Heart right ventricle (tissue), 16 donors: ENCODE data around the gene PTRH1. TPM values are rescaled to one million over a fixed set of nuclear protein-coding genes. Genes with fewer than 3 reads are reported as not detected.

Experiments
- ATAC-seq, 8 donors: fragments of 200-7000 bp; cut with Tn5 transposase; one replicate each; pipeline ENCODE4 v1.9.1; 2020; ENCODE audit warnings: mild to moderate bottlenecking in 8 of 8, moderate library complexity in 8 of 8, moderate number of reproducible peaks in 1 of 8
- DNase-seq, 2 donors: peaks; one replicate each; pipeline ENCODE4 v3.0.0-alpha.2; 2020
- H3K27ac ChIP-seq, 10 donors: fragments of 200-600 bp; sonication (generic) in 2 of 10; one replicate each; pipeline versions ENCODE4 v1.5.0 to v1.8.0; 2020 to 2022; ENCODE audit warnings: mild to moderate bottlenecking in 3 of 10
- H3K27me3 ChIP-seq, 7 donors: fragments of 200-600 bp; one replicate each; pipeline ENCODE4 v1.8.0; 2021 to 2022; ENCODE audit warnings: mild to moderate bottlenecking in 2 of 7
- H3K36me3 ChIP-seq, 9 donors: fragments of 200-600 bp; sonication (generic) in 1 of 9; one replicate each; pipeline versions ENCODE4 v1.5.0 to v1.8.0; 2020 to 2022; ENCODE audit warnings: mild to moderate bottlenecking in 2 of 9
- H3K4me1 ChIP-seq, 9 donors: fragments of 200-600 bp; sonication (generic) in 1 of 9; one replicate each; pipeline versions ENCODE4 v1.5.0 to v1.8.0; 2020 to 2022; ENCODE audit warnings: mild to moderate bottlenecking in 4 of 9
- H3K4me3 ChIP-seq, 10 donors: fragments of 200-600 bp; sonication (generic) in 2 of 10; one replicate each; pipeline versions ENCODE4 v1.5.0 to v1.8.0; 2020 to 2022; ENCODE audit warnings: mild to moderate bottlenecking in 7 of 10, moderate library complexity in 2 of 10
- H3K9me3 ChIP-seq, 11 donors: fragments of 200-600 bp in 10 of 11; sonication (generic) in 2 of 11; one replicate each; pipeline versions ENCODE4 v1.5.0 to v1.8.0; 2013 to 2022; ENCODE audit warnings: mild to moderate bottlenecking in 2 of 11, control low read depth in 1 of 11, moderate library complexity in 1 of 11
- CTCF ChIP-seq, 9 donors: fragments of 200-600 bp; sonication (generic) in 2 of 9; IDR thresholded peaks; one replicate each; pipeline versions ENCODE4 v1.5.0 to v1.8.0; 2021 to 2022; ENCODE audit warnings: antibody characterized with exemption in 9 of 9, mild to moderate bottlenecking in 5 of 9, moderate library complexity in 1 of 9
- WGBS, 2 donors: extraction: QIAGEN DNeasy Blood & Tissue Kit; methylation state at CpG; one replicate each; pipeline ENCODE4 v1.1.7; 2013; ENCODE audit warnings: inconsistent platforms in 1 of 2; 5-methylcytosine and 5-hydroxymethylcytosine counted together
- intact Hi-C, 10 donors: fragments of 100-400 bp; cut with DNase I; formaldehyde crosslinking; loops; one replicate each; pipeline versions ENCODE4 v1.11.1 to v1.14.2; 2022
- polyA plus RNA-seq, 2 donors: library from polyadenylated mRNA; stranded (reverse); fragments of 200-250 nt; gene quantifications; one replicate each; pipeline ENCODE4 v1.2.3, GENCODE V29; 2013
- total RNA-seq, 10 donors: library from RNA; stranded (reverse); fragmentation: NEBNext Ultra II Directional in 3 of 10; extraction: Animal tissue kit (Norgen Biotek cat#: 25700) in 3 of 10; gene quantifications; one replicate each; pipeline versions ENCODE4 v1.2.1 to v1.2.4, GENCODE V29; 2021 to 2023
- donor health status: Arrhythmogenic right ventricular cardiomyopathy.
- donor health status: ischemic (EF 13 %, LVEDD 7.1; RV severe dilation, severe dysfunction).
- donor health status: healthy with polysubstance abuse.
- donor health status: DM: no; HTN: yes; CAD: no.
- donor health status: DM: no; HTN: no; CAD: no.
- donor health status: ischemic (EF 25% LVEDD 6.9; RV normal size, moderate dysfunction).
- donor health status: ischemic (EF 25% LVEDD 5.7; RV mildly dilated, moderate dysfunction).
- donor health status: healthy.
- donor health status: DM: yes; HTN: yes; CAD: no.
- donor health status: Ischemic cardiomyopathy.
- donor health status: ischemic (EF 35%, LVEDD 5.7; RV mildly dilated, moderate dysfunction).
- donor health status: nonischemic (EF 11% LVEDD 7.7; RV severe dilation, severe dysfunction).
- donor health status: DM: yes; HTN: yes; CAD: no.
- donor health status: PGD.
- donor health status: ischemic (EF 29% LVEDD 5.4; RV normal size, mild dysfunction).
- donor health status: nonischemic (EF 23%, LVEDD 6.1; RV moderate dilation, normal function).

The PTRH1 gene
- total and polyA plus RNA-seq, 12 donors = 8.1 to 47.0 (median 11.5) TPM

- Histone ChIP-seq H3K36me3 (peaks cover 0 to 28% (median 10%) of the 10 kb centered on the region in 9 donors), H3K4me3 (no peak overlapping the region), H3K4me1 (peaks cover 10 to 26% (median 14%) of the 10 kb centered on the region in 9 donors), H3K27me3 (no peaks in the 10 kb centered on the region), H3K27ac (no peak overlapping the region), H3K9me3 (no peaks in the 10 kb centered on the region)
- 76 to 78% methylated on average over 16 of the region's 16 CpGs for WGBS, 2 donors
- no peak for DNase-seq
- no peak for ATAC-seq
- intact Hi-C loops = loop anchor here (2.0 to 10.0 kb wide), 9 partner anchors 139 to 230 kb away; partner anchors contain the start of gene AK1 (in 1 of the 10)
- TF ChIP-seq CTCF (IDR thresholded peaks at IDR 0.05) = no peak
These were observed 16.5 kb upstream of the PTRH1 start for GRCh38 chr9:127731938-127732337.

GRCh38 chr9:127730799-127731410 lies 15.4 kb upstream of the PTRH1 start:
- Histone ChIP-seq H3K9me3 (no peaks in the 10 kb centered on the region), H3K27me3 (no peaks in the 10 kb centered on the region), H3K36me3 (peaks cover 0 to 28% (median 10%) of the 10 kb centered on the region in 9 donors), H3K27ac (no peak overlapping the region), H3K4me1 (peaks cover 10 to 21% (median 14%) of the 10 kb centered on the region in 9 donors), H3K4me3 (no peak overlapping the region)
- DNase-seq = no peak
- intact Hi-C loops = loop anchor here (5.0 to 10.0 kb wide), 7 partner anchors 139 to 229 kb away; partner anchors contain the start of gene AK1 (in 1 of the 10)
- TF ChIP-seq CTCF (IDR thresholded peaks at IDR 0.05) = no peak
- 89 to 91% methylated on average over 9 of the region's 9 CpGs for WGBS, 2 donors
- ATAC-seq = no peak

DNA sequence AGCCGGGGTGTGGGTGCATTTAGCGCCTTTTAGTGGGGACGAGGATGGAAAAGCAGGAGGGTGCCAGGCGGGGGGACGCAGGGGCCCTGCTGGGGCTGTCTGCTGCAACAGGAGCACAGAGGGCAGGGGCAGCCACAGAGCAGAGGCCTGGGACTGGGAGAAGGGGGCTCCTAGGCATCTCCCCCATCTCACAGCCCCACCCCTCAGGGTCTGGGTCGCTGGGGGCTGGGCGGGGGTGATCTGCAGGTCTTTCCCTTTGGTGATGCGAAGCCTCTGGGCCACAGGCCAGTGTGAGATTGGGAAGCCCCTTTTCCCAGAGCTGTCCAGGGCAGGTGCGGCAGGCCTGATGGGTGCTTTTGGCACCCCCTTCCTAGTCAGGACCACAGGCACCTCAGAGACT lies 14.8 kb upstream of the PTRH1 start:
- Histone ChIP-seq H3K27ac (no peak overlapping the region), H3K4me3 (no peak overlapping the region), H3K36me3 (peaks cover 0 to 28% (median 10%) of the 10 kb centered on the region in 9 donors), H3K9me3 (no peaks in the 10 kb centered on the region), H3K4me1 (peaks cover 7 to 15% (median 8%) of the 10 kb centered on the region in 9 donors), H3K27me3 (no peaks in the 10 kb centered on the region)
- DNase-seq (no peak), ATAC-seq (no peak)
- 84 to 91% methylated on average over 9 of the region's 9 CpGs for WGBS, 2 donors
- intact Hi-C loops = loop anchor here (5.0 to 10.0 kb wide), 7 partner anchors 138 to 228 kb away; partner anchors contain the start of gene AK1 (in 1 of the 10)
- no peak for TF ChIP-seq CTCF (IDR thresholded peaks at IDR 0.05)

DNA sequence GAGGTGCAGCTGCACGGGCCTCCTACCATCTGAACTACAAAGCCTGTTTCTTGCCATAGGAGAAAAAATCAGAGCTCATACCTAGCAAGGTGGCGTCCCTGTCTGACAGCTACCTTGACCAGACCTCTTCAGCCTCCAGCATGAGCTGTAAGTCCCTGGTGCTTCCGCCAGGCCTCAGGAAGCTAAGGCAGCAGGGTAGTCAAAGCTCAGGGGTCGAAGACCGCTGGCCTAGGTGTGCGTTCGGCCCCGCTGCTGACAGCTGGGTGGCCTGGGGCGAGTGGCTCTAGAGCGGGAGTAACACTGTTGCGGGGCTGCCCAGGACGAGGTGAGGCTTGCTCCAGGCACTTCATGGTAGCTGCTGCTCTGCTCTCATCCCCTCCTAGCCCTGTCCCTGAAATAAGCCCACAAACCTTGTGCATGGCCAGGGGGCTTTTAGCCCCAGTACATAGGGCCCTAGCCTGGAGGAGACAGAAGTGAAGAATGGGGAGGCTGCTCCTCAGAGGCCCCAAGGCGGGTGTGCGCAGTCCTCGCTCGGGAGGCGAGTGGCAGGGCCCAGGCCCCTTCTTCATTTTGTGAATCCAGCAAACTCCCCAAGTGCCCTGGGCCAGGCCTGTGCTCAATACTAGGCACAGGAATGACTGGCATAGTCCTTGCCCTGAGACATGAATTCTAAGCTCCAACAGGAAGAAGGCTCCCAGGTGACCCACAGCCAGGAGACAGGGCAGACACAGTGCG lies 14.2 kb upstream of the PTRH1 start:
- TF ChIP-seq CTCF (IDR thresholded peaks at IDR 0.05) = no peak
- Histone ChIP-seq H3K27me3 (peaks cover 0 to 2% (median 0%) of the 10 kb centered on the region in 7 donors), H3K9me3 (no peaks in the 10 kb centered on the region), H3K4me3 (no peak overlapping the region), H3K4me1 (peaks cover 8 to 19% (median 9%) of the 10 kb centered on the region in 9 donors), H3K27ac (no peak overlapping the region), H3K36me3 (peaks cover 0 to 28% (median 10%) of the 10 kb centered on the region in 9 donors)
- ATAC-seq = no peak
- DNase-seq = no peak
- WGBS, 2 donors = 90 to 91% methylated on average over 18 of the region's 18 CpGs
- intact Hi-C loops = loop anchor here (5.0 to 10.0 kb wide), 7 partner anchors 137 to 227 kb away; partner anchors contain the start of gene AK1 (in 1 of the 10)
